GM23338 (cell line): Measurements from ENCODE around the gene CHMP4A.

Experiments used
- EZH2phosphoT487 ChIP-seq: fragments of 200-600 bp; sonication (generic); IDR thresholded peaks from one replicate; pipeline ENCODE4 v1.8.1; 2018; ENCODE audit warnings: antibody characterized with exemption; ENCODE audit not compliant: unreplicated experiment
- POLR2AphosphoS5 ChIP-seq: IDR thresholded peaks from 2 replicates; pipeline ENCODE4 v1.6.1; 2016; ENCODE audit warnings: antibody characterized with exemption, low read depth
- TF ChIP-seq, protein P1 (sequence below), 2 experiments: fragments of 200-600 bp in 1 of 2; sonication (generic) in 1 of 2; conservative IDR thresholded peaks; 2 replicates each; pipeline versions ENCODE4 v1.5.1 to v1.6.1; 2016 to 2017; ENCODE audit warnings: antibody characterized with exemption in 2 of 2, low read depth in 2 of 2, mild to moderate bottlenecking in 2 of 2, moderate library complexity in 1 of 2

DNA sequence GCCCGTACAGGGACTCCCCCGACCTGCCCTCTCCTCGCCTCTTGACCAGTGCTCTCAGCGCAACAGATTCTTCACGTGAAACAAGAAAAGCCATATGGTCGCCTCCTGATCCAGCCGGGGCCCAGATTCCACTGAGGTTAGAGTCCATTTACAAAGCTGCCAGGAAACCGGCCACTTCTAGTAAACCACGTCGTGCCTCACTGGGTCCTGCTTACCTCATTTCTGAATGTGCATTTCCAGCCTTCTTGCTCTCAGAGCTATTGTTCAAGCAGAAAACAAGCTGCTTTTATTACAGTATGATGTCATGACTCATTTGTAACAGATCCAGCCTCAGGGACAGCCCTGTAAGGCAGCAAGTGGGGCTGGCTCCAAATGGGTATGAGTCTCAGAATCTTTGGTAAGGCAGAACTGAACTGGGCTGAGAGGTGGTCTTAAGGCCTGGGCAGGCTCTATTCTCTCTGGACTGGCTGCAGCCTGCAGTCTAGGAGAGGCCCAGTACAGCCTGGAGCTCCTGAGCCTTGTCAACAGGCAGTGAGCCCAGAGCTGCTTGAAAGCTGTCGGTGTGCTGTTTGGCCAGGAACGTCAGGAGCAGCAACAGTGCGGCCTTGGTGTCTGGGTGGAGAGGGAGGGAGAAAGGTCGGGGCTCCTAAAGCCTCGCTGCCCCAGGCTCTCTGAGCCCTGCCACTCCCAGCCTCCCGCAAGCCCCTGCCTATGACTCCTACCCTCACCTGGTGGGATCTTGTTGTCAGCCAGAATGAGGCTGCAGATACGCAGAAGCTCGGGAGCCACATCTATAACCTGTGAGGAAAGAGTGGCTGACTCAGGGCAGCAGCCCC lies 33.1 kb downstream of the CHMP4A start:
- TF ChIP-seq, protein P1, sequence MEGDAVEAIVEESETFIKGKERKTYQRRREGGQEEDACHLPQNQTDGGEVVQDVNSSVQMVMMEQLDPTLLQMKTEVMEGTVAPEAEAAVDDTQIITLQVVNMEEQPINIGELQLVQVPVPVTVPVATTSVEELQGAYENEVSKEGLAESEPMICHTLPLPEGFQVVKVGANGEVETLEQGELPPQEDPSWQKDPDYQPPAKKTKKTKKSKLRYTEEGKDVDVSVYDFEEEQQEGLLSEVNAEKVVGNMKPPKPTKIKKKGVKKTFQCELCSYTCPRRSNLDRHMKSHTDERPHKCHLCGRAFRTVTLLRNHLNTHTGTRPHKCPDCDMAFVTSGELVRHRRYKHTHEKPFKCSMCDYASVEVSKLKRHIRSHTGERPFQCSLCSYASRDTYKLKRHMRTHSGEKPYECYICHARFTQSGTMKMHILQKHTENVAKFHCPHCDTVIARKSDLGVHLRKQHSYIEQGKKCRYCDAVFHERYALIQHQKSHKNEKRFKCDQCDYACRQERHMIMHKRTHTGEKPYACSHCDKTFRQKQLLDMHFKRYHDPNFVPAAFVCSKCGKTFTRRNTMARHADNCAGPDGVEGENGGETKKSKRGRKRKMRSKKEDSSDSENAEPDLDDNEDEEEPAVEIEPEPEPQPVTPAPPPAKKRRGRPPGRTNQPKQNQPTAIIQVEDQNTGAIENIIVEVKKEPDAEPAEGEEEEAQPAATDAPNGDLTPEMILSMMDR (conservative IDR thresholded peaks at IDR 0.05; ENCODE audit: low read depth in 2 of 2), result no peak
- no peak for TF ChIP-seq EZH2phosphoT487
- no peak for TF ChIP-seq POLR2AphosphoS5
